GM18499 (cell line): ENCODE data around the gene ENOX1.
"Not testable (repeated sequence)": the region's sequence is repeated elsewhere in the genome, so short reads cannot be mapped to it uniquely, and the experiment has no call there.

Experiments used
- ATAC-seq: cut with Tn5 transposase; IDR thresholded peaks from one replicate; pipeline ENCODE4 v1.9.1; 2021; ENCODE audit warnings: moderate number of reproducible peaks; ENCODE audit not compliant: insufficient read depth, unreplicated experiment

The ENOX1 gene

GRCh38 chr13:43786766-43787517 lies at the start of gene ENOX1:
TSS of gene ENOX1 (minus strand) at chr13:43786972.
- no peak for ATAC-seq

GRCh38 chr13:43835701-43836100 lies 48.9 kb upstream of the ENOX1 start:
- no peak for ATAC-seq

GRCh38 chr13:43831088-43831487 lies 44.3 kb upstream of the ENOX1 start:
- no peak for ATAC-seq

- ATAC-seq, result no peak
Measured at GRCh38 chr13:43830497-43830881, 43.7 kb upstream of the ENOX1 start.

GRCh38 chr13:43824656-43825055 lies 37.9 kb upstream of the ENOX1 start:
- not testable (repeated sequence) for ATAC-seq

- no peak for ATAC-seq
Measured at GRCh38 chr13:43822969-43823368, 36.2 kb upstream of the ENOX1 start.

- no peak for ATAC-seq
Measured at GRCh38 chr13:43816401-43816889, 29.7 kb upstream of the ENOX1 start.

- no peak for ATAC-seq
Measured at GRCh38 chr13:43815204-43815603, 28.4 kb upstream of the ENOX1 start.

GRCh38 chr13:43808676-43809075 lies 21.9 kb upstream of the ENOX1 start:
- no peak for ATAC-seq

GRCh38 chr13:43805681-43806128 lies 18.9 kb upstream of the ENOX1 start:
- ATAC-seq, result no peak

- no peak for ATAC-seq
Measured at GRCh38 chr13:43805071-43805468, 18.3 kb upstream of the ENOX1 start.

GRCh38 chr13:43804461-43805070 lies 17.8 kb upstream of the ENOX1 start:
- ATAC-seq, result no peak

GRCh38 chr13:43802511-43802910 lies 15.7 kb upstream of the ENOX1 start:
- no peak for ATAC-seq

- ATAC-seq, result no peak
Measured at GRCh38 chr13:43800828-43801227, 14.1 kb upstream of the ENOX1 start.

- ATAC-seq, result no peak
Measured at GRCh38 chr13:43799191-43799590, 12.4 kb upstream of the ENOX1 start.

- no peak for ATAC-seq
Measured at GRCh38 chr13:43797869-43798268, 11.1 kb upstream of the ENOX1 start.

GRCh38 chr13:43797159-43797558 lies 10.4 kb upstream of the ENOX1 start:
- ATAC-seq, result no peak

- ATAC-seq, result no peak
Measured at GRCh38 chr13:43794416-43794815, 7.6 kb upstream of the ENOX1 start.

- no peak for ATAC-seq
Measured at GRCh38 chr13:43792076-43792881, 5.5 kb upstream of the ENOX1 start.

GRCh38 chr13:43787997-43788396 lies 1.2 kb upstream of the ENOX1 start:
- ATAC-seq, result no peak

GRCh38 chr13:43787518-43787891 lies 733 bp upstream of the ENOX1 start:
- ATAC-seq, result no peak
